ENCODE data around the gene ME1. TPM values are rescaled to one million over a fixed set of nuclear protein-coding genes. Genes with fewer than 3 reads are reported as not detected.

Gene ME1
- total RNA-seq, 1 donor from 2014 or later, result 88.7 TPM

GRCh38 chr6:83202031-83202430 lies 228.8 kb downstream of the ME1 start:
- no peak for DNase-seq (ENCODE audit: low spot score)

GRCh38 chr6:83199863-83200225 lies 231.0 kb downstream of the ME1 start:
- H3K27ac Mint-ChIP-seq (ENCODE audit: unreplicated experiment), result peak overlapping the region; percentile 39
- H3K27me3 Mint-ChIP-seq (ENCODE audit: low read depth), result no peaks in the 10 kb centered on the region
- no peak for TF ChIP-seq CTCF (IDR thresholded peaks at IDR 0.05)
- H3K9me3 Mint-ChIP-seq (ENCODE audit: low read depth), result no peaks in the 10 kb centered on the region
- no peak for DNase-seq (ENCODE audit: low spot score)
- H3K36me3 Mint-ChIP-seq (ENCODE audit: low read depth), result peaks cover 3% of the 10 kb centered on the region
- H3K4me3 Mint-ChIP-seq (ENCODE audit: unreplicated experiment), result no peak overlapping the region
- H3K4me1 Mint-ChIP-seq (ENCODE audit: low read depth), result peaks cover 38% of the 10 kb centered on the region

More at GRCh38 chr6:83202031-83202430, 228.8 kb downstream of the ME1 start:
- Mint-ChIP-seq H3K4me1 (ENCODE audit: low read depth) (peaks cover 28% of the 10 kb centered on the region), H3K36me3 (ENCODE audit: low read depth) (peaks cover 13% of the 10 kb centered on the region), H3K9me3 (ENCODE audit: low read depth) (peaks cover 4% of the 10 kb centered on the region), H3K27ac (ENCODE audit: unreplicated experiment) (no peak overlapping the region), H3K27me3 (ENCODE audit: low read depth) (no peaks in the 10 kb centered on the region), H3K4me3 (ENCODE audit: unreplicated experiment) (no peak overlapping the region)
- TF ChIP-seq CTCF (IDR thresholded peaks at IDR 0.05), result no peak

GRCh38 chr6:83199173-83199862 lies 231.5 kb downstream of the ME1 start:
- no peaks in the 10 kb centered on the region for H3K9me3 Mint-ChIP-seq (ENCODE audit: low read depth)
- no peaks in the 10 kb centered on the region for H3K27me3 Mint-ChIP-seq (ENCODE audit: low read depth)
- DNase-seq (ENCODE audit: low spot score), result no peak
- TF ChIP-seq CTCF (IDR thresholded peaks at IDR 0.05), result no peak
- H3K4me3 Mint-ChIP-seq (ENCODE audit: unreplicated experiment), result no peak overlapping the region
- H3K27ac Mint-ChIP-seq (ENCODE audit: unreplicated experiment), result peak overlapping the region; percentile 39
- H3K4me1 Mint-ChIP-seq (ENCODE audit: low read depth), result peaks cover 43% of the 10 kb centered on the region
- peaks cover 3% of the 10 kb centered on the region for H3K36me3 Mint-ChIP-seq (ENCODE audit: low read depth)

GRCh38 chr6:83198486-83199172 lies 232.2 kb downstream of the ME1 start:
- no peak overlapping the region for H3K4me3 Mint-ChIP-seq (ENCODE audit: unreplicated experiment)
- H3K27me3 Mint-ChIP-seq (ENCODE audit: low read depth), result no peaks in the 10 kb centered on the region
- no peak for TF ChIP-seq CTCF (IDR thresholded peaks at IDR 0.05)
- H3K4me1 Mint-ChIP-seq (ENCODE audit: low read depth), result peaks cover 47% of the 10 kb centered on the region
- DNase-seq (ENCODE audit: low spot score), result no peak
- H3K27ac Mint-ChIP-seq (ENCODE audit: unreplicated experiment), result peak overlapping the region; percentile 78
- H3K9me3 Mint-ChIP-seq (ENCODE audit: low read depth), result no peaks in the 10 kb centered on the region
- H3K36me3 Mint-ChIP-seq (ENCODE audit: low read depth), result peaks cover 3% of the 10 kb centered on the region

- H3K36me3 Mint-ChIP-seq (ENCODE audit: low read depth), result peaks cover 16% of the 10 kb centered on the region
- peaks cover 70% of the 10 kb centered on the region for H3K4me1 Mint-ChIP-seq (ENCODE audit: low read depth)
- H3K27me3 Mint-ChIP-seq (ENCODE audit: low read depth), result no peaks in the 10 kb centered on the region
- no peaks in the 10 kb centered on the region for H3K9me3 Mint-ChIP-seq (ENCODE audit: low read depth)
- H3K27ac Mint-ChIP-seq (ENCODE audit: unreplicated experiment), result peak overlapping the region; percentile 66
- no peak for TF ChIP-seq CTCF (IDR thresholded peaks at IDR 0.05)
- DNase-seq (ENCODE audit: low spot score), result no peak
- H3K4me3 Mint-ChIP-seq (ENCODE audit: unreplicated experiment), result peak overlapping the region; percentile 98
Observed at GRCh38 chr6:83193747-83194566, 236.9 kb downstream of the ME1 start.

All from chondrocyte (in vitro differentiated cells).